GM12878 (cell line): ENCODE data around the gene REEP5. TPM values are rescaled to one million over a fixed set of nuclear protein-coding genes. Genes with fewer than 3 reads are reported as not detected.

Source experiments
- BACH1 ChIP-seq: fragments of 450-650 bp; IDR thresholded peaks from 2 replicates; pipeline ENCODE4 v1.6.1; 2017; ENCODE audit warnings: mild to moderate bottlenecking, borderline replicate concordance
- CHD2 ChIP-seq: IDR thresholded peaks from 2 replicates; pipeline ENCODE4 v1.6.1; 2011; ENCODE audit warnings: low read depth, low read length, improper control_type of control experiment, borderline replicate concordance
- DPF2 ChIP-seq: fragments of 450-650 bp; IDR thresholded peaks from 2 replicates; pipeline ENCODE4 v1.6.1; 2017; ENCODE audit warnings: mild to moderate bottlenecking
- EP300 ChIP-seq, 2 experiments: fragments of 150-350 bp in 1 of 2; IDR thresholded peaks; 2 replicates each; pipeline ENCODE4 v1.6.1; 2011 to 2012; ENCODE audit warnings: low read depth in 2 of 2, low read length in 2 of 2, borderline replicate concordance in 1 of 2, improper control_type of control experiment in 1 of 2, inconsistent platforms in 1 of 2; ENCODE audit not compliant: control insufficient read depth in 1 of 2
- IRF4 ChIP-seq: IDR thresholded peaks from 2 replicates; pipeline ENCODE4 v1.6.1; 2011; ENCODE audit warnings: low read depth, low read length
- MEF2A ChIP-seq: IDR thresholded peaks from 2 replicates; pipeline ENCODE4 v1.6.1; 2011; ENCODE audit warnings: low read depth, mild to moderate bottlenecking, low read length, moderate library complexity; ENCODE audit not compliant: insufficient read depth
- MEF2B ChIP-seq: fragments of 450-650 bp; IDR thresholded peaks from 2 replicates; pipeline ENCODE4 v1.6.1; 2018; ENCODE audit warnings: mild to moderate bottlenecking, moderate library complexity; ENCODE audit not compliant: partially characterized antibody, poor library complexity, severe bottlenecking
- MLLT1 ChIP-seq: fragments of 450-650 bp; IDR thresholded peaks from 2 replicates; pipeline ENCODE4 v1.6.1; 2016; ENCODE audit warnings: mild to moderate bottlenecking
- NFYB ChIP-seq: IDR thresholded peaks from 2 replicates; pipeline ENCODE4 v1.6.1; 2011; ENCODE audit warnings: low read depth, mild to moderate bottlenecking, low read length, improper control_type of control experiment, moderate library complexity; ENCODE audit not compliant: insufficient read depth
- NR2F1 ChIP-seq: fragments of 450-650 bp; conservative IDR thresholded peaks from 2 replicates; pipeline ENCODE4 v1.6.1; 2017; ENCODE audit warnings: mild to moderate bottlenecking
- POLR2AphosphoS5 ChIP-seq: IDR thresholded peaks from 2 replicates; pipeline ENCODE4 v1.6.1; 2011; ENCODE audit warnings: mild to moderate bottlenecking, low read length, inconsistent platforms
- ZBTB11 ChIP-seq: fragments of 450-650 bp; formaldehyde crosslinking; IDR thresholded peaks from 2 replicates; pipeline ENCODE4 v1.5.0; 2022; ENCODE audit warnings: mild to moderate bottlenecking, missing genetic modification characterization
- polyA plus RNA-seq, 11 experiments: library from polyadenylated mRNA; depleted of rRNA in 4 of 11; unstranded in 6 of 11; stranded (reverse) in 5 of 11; fragments of >200 nt; fragmentation: Nextera tagmentation in 4 of 11; fragmentation: Illumina TruSeq in 1 of 11; extraction: Ambion mirVana in 4 of 11; extraction: Trizol in 1 of 11; gene quantifications; 1 replicate in 1 of 11; 2 replicates in 10 of 11; pipeline versions ENCODE4 v1.2.1 to v1.2.3, GENCODE V29; 2011 to 2016; ENCODE audit warnings: inconsistent platforms in 2 of 11, missing spikeins in 2 of 11, low read depth in 1 of 11
- total RNA-seq, 4 experiments: library from RNA; depleted of rRNA in 3 of 4; stranded (reverse); fragments of >200 nt in 3 of 4; fragmentation: Illumina TruSeq in 1 of 4; extraction: Trizol in 1 of 4; gene quantifications; 2 replicates each; pipeline versions ENCODE4 v1.2.1 to v1.2.3, GENCODE V29; 2013 to 2021
- TF ChIP-seq, protein P1 (sequence below): fragments of 150-350 bp; IDR thresholded peaks from 2 replicates; pipeline ENCODE4 v1.6.1; 2016; ENCODE audit warnings: low read depth, low read length
- TF ChIP-seq, protein P2 (sequence below): IDR thresholded peaks from 2 replicates; pipeline ENCODE4 v1.6.1; 2012; ENCODE audit warnings: improper control_type of control experiment, low read depth, low read length; ENCODE audit not compliant: insufficient replicate concordance

REEP5 gene
- total and polyA plus RNA-seq, 10 of the 15 experiments (the other 5 are each of a cell fraction or from before 2014, with no cell fraction given) = 30.5 to 211 (median 113) TPM

- TF ChIP-seq, protein P1, sequence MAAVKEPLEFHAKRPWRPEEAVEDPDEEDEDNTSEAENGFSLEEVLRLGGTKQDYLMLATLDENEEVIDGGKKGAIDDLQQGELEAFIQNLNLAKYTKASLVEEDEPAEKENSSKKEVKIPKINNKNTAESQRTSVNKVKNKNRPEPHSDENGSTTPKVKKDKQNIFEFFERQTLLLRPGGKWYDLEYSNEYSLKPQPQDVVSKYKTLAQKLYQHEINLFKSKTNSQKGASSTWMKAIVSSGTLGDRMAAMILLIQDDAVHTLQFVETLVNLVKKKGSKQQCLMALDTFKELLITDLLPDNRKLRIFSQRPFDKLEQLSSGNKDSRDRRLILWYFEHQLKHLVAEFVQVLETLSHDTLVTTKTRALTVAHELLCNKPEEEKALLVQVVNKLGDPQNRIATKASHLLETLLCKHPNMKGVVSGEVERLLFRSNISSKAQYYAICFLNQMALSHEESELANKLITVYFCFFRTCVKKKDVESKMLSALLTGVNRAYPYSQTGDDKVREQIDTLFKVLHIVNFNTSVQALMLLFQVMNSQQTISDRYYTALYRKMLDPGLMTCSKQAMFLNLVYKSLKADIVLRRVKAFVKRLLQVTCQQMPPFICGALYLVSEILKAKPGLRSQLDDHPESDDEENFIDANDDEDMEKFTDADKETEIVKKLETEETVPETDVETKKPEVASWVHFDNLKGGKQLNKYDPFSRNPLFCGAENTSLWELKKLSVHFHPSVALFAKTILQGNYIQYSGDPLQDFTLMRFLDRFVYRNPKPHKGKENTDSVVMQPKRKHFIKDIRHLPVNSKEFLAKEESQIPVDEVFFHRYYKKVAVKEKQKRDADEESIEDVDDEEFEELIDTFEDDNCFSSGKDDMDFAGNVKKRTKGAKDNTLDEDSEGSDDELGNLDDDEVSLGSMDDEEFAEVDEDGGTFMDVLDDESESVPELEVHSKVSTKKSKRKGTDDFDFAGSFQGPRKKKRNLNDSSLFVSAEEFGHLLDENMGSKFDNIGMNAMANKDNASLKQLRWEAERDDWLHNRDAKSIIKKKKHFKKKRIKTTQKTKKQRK = no peak
- TF ChIP-seq POLR2AphosphoS5 (no peak), MEF2B (peak; percentile 8), NR2F1 (no peak), ZBTB11 (no peak), MLLT1 (0 out of 2 replicates have a peak, but pooled peaks have one; percentile 1), EP300 (IDR thresholded peaks at IDR 0.05; ENCODE audit: borderline replicate concordance in 1 of 2, control insufficient read depth in 1 of 2, low read depth in 2 of 2, low read length in 2 of 2) (no peak; a peak in 1 of 4 replicates), DPF2 (peak; percentile 54; the same call in 1 of the 2 replicates), BACH1 (no peak), NFYB (no peak), IRF4 (0 out of 2 replicates have a peak, but pooled peaks have one; percentile 8), MEF2A (peak; percentile 65; the same call in 1 of the 2 replicates), CHD2 (no peak)
- TF ChIP-seq, protein P2, sequence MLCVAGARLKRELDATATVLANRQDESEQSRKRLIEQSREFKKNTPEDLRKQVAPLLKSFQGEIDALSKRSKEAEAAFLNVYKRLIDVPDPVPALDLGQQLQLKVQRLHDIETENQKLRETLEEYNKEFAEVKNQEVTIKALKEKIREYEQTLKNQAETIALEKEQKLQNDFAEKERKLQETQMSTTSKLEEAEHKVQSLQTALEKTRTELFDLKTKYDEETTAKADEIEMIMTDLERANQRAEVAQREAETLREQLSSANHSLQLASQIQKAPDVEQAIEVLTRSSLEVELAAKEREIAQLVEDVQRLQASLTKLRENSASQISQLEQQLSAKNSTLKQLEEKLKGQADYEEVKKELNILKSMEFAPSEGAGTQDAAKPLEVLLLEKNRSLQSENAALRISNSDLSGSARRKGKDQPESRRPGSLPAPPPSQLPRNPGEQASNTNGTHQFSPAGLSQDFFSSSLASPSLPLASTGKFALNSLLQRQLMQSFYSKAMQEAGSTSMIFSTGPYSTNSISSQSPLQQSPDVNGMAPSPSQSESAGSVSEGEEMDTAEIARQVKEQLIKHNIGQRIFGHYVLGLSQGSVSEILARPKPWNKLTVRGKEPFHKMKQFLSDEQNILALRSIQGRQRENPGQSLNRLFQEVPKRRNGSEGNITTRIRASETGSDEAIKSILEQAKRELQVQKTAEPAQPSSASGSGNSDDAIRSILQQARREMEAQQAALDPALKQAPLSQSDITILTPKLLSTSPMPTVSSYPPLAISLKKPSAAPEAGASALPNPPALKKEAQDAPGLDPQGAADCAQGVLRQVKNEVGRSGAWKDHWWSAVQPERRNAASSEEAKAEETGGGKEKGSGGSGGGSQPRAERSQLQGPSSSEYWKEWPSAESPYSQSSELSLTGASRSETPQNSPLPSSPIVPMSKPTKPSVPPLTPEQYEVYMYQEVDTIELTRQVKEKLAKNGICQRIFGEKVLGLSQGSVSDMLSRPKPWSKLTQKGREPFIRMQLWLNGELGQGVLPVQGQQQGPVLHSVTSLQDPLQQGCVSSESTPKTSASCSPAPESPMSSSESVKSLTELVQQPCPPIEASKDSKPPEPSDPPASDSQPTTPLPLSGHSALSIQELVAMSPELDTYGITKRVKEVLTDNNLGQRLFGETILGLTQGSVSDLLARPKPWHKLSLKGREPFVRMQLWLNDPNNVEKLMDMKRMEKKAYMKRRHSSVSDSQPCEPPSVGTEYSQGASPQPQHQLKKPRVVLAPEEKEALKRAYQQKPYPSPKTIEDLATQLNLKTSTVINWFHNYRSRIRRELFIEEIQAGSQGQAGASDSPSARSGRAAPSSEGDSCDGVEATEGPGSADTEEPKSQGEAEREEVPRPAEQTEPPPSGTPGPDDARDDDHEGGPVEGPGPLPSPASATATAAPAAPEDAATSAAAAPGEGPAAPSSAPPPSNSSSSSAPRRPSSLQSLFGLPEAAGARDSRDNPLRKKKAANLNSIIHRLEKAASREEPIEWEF = peak; percentile 13
Observed at GRCh38 chr5:112929336-112930081, 7.5 kb upstream of the REEP5 start (continued).
